ENCODE measurements around the gene KRT7.

KRT7 gene

DNA sequence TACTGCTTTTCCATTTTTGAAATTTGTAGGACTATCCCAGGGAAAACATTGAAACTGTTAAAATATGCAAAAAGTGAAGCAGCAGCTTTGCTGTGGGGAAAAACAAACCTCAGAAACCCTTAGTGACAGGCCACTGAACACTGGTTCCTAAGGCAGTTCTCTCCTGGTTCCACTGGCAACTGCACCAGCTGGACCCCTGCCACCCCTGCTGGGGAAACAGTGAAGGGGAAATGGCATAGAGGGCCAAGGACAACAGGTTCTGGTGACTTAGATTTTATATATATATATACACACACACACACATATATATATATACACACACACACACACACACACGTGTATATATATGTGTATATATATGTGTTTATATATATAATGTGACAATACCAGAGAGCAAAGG, 16.2 kb upstream of the KRT7 start:
- no peaks in the 10 kb centered on the region for H3K27me3 ChIP-seq (ENCODE audit: insufficient read depth, low read length)
- no peak overlapping the region for H3K4me3 ChIP-seq (ENCODE audit: low read length)
- no peak overlapping the region for H3K9ac ChIP-seq (ENCODE audit: low read depth, low read length)
- H3K36me3 ChIP-seq (ENCODE audit: insufficient read depth, low read depth, low read length), result no peaks in the 10 kb centered on the region
- no peaks in the 10 kb centered on the region for H3K9me3 ChIP-seq (ENCODE audit: insufficient read depth, low read depth, low read length)
- no peaks in the 10 kb centered on the region for H3K4me1 ChIP-seq (ENCODE audit: insufficient read depth, low read length)
- no peak overlapping the region for H3K27ac ChIP-seq (ENCODE audit: low read length)

GRCh38 chr12:52217223-52217622, 15.8 kb upstream of the KRT7 start:
- Histone ChIP-seq H3K9ac (ENCODE audit: low read depth, low read length) (no peak overlapping the region), H3K36me3 (ENCODE audit: insufficient read depth, low read depth, low read length) (no peaks in the 10 kb centered on the region), H3K9me3 (ENCODE audit: insufficient read depth, low read depth, low read length) (no peaks in the 10 kb centered on the region), H3K4me1 (ENCODE audit: insufficient read depth, low read length) (no peaks in the 10 kb centered on the region), H3K4me3 (ENCODE audit: low read length) (no peak overlapping the region), H3K27ac (ENCODE audit: low read length) (no peak overlapping the region), H3K27me3 (ENCODE audit: insufficient read depth, low read length) (no peaks in the 10 kb centered on the region)

- Histone ChIP-seq H3K27ac (ENCODE audit: low read length) (no peak overlapping the region), H3K4me1 (ENCODE audit: insufficient read depth, low read length) (no peaks in the 10 kb centered on the region), H3K36me3 (ENCODE audit: insufficient read depth, low read depth, low read length) (no peaks in the 10 kb centered on the region), H3K27me3 (ENCODE audit: insufficient read depth, low read length) (no peaks in the 10 kb centered on the region), H3K9ac (ENCODE audit: low read depth, low read length) (no peak overlapping the region), H3K9me3 (ENCODE audit: insufficient read depth, low read depth, low read length) (no peaks in the 10 kb centered on the region), H3K4me3 (ENCODE audit: low read length) (no peak overlapping the region)
Measured at GRCh38 chr12:52218001-52218400, 15.0 kb upstream of the KRT7 start.

DNA sequence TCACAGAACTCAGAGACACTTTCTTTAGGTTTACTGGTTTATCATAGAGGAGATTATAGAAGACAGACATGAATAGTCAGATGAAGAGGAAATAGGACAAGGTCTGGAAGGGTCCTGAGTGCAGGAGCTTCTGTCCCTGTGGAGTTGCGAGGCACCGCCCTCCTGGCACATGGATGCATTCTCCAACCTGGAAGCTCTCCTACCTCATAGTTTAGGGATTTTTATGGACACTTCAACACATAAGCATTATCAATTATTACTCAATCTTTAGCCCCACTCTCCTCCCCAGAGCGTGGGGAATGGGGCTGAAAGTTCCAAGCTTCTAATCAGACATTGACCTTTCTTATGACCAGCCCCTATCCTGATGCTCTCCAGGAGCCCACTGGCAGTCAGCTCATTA, 12.6 kb upstream of the KRT7 start:
- Histone ChIP-seq H3K36me3 (ENCODE audit: insufficient read depth, low read depth, low read length) (no peaks in the 10 kb centered on the region), H3K27me3 (ENCODE audit: insufficient read depth, low read length) (no peaks in the 10 kb centered on the region), H3K4me1 (ENCODE audit: insufficient read depth, low read length) (no peaks in the 10 kb centered on the region), H3K4me3 (ENCODE audit: low read length) (no peak overlapping the region), H3K9me3 (ENCODE audit: insufficient read depth, low read depth, low read length) (no peaks in the 10 kb centered on the region), H3K27ac (ENCODE audit: low read length) (no peak overlapping the region), H3K9ac (ENCODE audit: low read depth, low read length) (no peak overlapping the region)

DNA sequence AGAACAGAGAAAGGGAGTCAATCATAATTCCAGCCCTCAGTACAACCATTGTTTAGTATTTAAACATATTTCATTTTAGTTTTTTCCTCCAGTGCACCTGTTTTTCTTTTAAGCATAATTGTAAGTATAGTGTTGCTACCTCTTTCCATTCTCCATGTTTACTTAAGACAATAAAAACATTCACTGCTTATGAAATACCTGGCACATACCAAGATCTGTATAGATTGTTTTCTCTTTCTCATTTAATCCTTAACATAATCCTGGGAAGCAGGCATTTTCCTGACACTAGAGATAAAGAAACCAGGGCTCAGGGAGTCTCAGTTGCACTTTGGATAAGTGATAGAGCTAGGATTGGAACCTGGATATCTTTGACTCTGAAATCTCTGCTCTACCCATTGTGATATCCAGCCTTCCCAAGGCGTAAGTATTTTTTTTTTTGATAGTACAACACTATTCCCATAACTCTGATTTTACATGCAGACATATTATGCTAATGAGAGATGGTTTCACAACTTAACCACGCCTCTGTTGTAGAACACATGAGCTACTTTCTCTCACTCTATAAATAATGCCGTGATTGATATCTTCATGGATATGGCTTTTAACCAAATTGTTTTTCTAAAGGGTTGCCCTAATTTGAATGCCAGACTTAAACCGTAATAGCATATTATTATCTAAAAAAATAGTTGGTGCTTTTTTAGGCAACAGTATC, 11.8 kb upstream of the KRT7 start:
- Histone ChIP-seq H3K27ac (ENCODE audit: low read length) (no peak overlapping the region), H3K9ac (ENCODE audit: low read depth, low read length) (no peak overlapping the region), H3K9me3 (ENCODE audit: insufficient read depth, low read depth, low read length) (no peaks in the 10 kb centered on the region), H3K36me3 (ENCODE audit: insufficient read depth, low read depth, low read length) (no peaks in the 10 kb centered on the region), H3K4me3 (ENCODE audit: low read length) (no peak overlapping the region), H3K4me1 (ENCODE audit: insufficient read depth, low read length) (no peaks in the 10 kb centered on the region), H3K27me3 (ENCODE audit: insufficient read depth, low read length) (no peaks in the 10 kb centered on the region)

GRCh38 chr12:52221912-52222457, 11.1 kb upstream of the KRT7 start:
- Histone ChIP-seq H3K4me1 (ENCODE audit: insufficient read depth, low read length) (no peaks in the 10 kb centered on the region), H3K27ac (ENCODE audit: low read length) (no peak overlapping the region), H3K36me3 (ENCODE audit: insufficient read depth, low read depth, low read length) (no peaks in the 10 kb centered on the region), H3K27me3 (ENCODE audit: insufficient read depth, low read length) (no peaks in the 10 kb centered on the region), H3K9me3 (ENCODE audit: insufficient read depth, low read depth, low read length) (no peaks in the 10 kb centered on the region), H3K4me3 (ENCODE audit: low read length) (no peak overlapping the region), H3K9ac (ENCODE audit: low read depth, low read length) (no peak overlapping the region)

DNA sequence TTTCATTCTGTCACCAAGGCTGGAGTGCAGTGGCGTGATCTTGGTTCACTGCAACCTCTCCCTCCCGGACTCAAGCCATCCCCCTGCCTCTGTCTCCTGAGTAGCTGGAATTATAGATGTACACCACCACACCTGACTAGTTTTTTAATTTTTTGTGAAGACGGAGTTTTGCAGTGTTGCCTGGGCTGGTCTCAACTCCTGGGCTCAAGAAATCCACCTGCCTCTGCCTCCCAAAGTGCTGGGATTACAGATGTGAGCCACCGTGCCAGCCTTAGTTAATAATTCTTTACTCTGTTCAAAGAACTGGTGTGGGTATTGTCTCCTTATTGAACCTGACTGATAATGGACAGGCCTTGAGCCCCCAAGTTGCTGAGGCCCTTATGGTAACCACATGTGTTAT, 10.4 kb upstream of the KRT7 start:
- H3K27me3 ChIP-seq (ENCODE audit: insufficient read depth, low read length), result no peaks in the 10 kb centered on the region
- no peaks in the 10 kb centered on the region for H3K9me3 ChIP-seq (ENCODE audit: insufficient read depth, low read depth, low read length)
- no peaks in the 10 kb centered on the region for H3K4me1 ChIP-seq (ENCODE audit: insufficient read depth, low read length)
- no peak overlapping the region for H3K27ac ChIP-seq (ENCODE audit: low read length)
- H3K9ac ChIP-seq (ENCODE audit: low read depth, low read length), result no peak overlapping the region
- H3K36me3 ChIP-seq (ENCODE audit: insufficient read depth, low read depth, low read length), result no peaks in the 10 kb centered on the region
- no peak overlapping the region for H3K4me3 ChIP-seq (ENCODE audit: low read length)

GRCh38 chr12:52223406-52224039, 9.5 kb upstream of the KRT7 start:
- H3K9ac ChIP-seq (ENCODE audit: low read depth, low read length), result no peak overlapping the region
- H3K4me3 ChIP-seq (ENCODE audit: low read length), result no peak overlapping the region
- H3K36me3 ChIP-seq (ENCODE audit: insufficient read depth, low read depth, low read length), result no peaks in the 10 kb centered on the region
- H3K9me3 ChIP-seq (ENCODE audit: insufficient read depth, low read depth, low read length), result no peaks in the 10 kb centered on the region
- no peaks in the 10 kb centered on the region for H3K4me1 ChIP-seq (ENCODE audit: insufficient read depth, low read length)
- H3K27ac ChIP-seq (ENCODE audit: low read length), result no peak overlapping the region
- no peaks in the 10 kb centered on the region for H3K27me3 ChIP-seq (ENCODE audit: insufficient read depth, low read length)

DNA sequence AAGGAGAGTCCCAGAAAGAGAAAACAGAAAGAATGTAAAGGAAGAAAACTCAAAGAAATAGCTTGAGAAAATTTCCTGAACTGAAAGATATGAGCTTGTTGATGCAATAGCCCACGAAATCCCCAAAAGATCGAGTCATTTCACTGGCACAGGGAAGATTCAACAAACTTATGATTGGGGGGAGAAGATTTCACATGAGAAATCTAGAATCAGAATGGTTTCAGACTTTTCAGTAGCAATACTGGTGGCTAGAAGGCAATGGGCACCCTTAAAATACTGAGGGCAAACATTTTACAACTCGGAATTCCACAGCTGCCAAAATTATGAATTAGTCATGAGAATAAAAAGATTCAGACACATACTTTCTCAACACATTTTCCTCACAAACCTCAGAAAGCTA, 8.9 kb upstream of the KRT7 start:
- Histone ChIP-seq H3K27ac (ENCODE audit: low read length) (no peak overlapping the region), H3K9me3 (ENCODE audit: insufficient read depth, low read depth, low read length) (no peaks in the 10 kb centered on the region), H3K9ac (ENCODE audit: low read depth, low read length) (no peak overlapping the region), H3K4me1 (ENCODE audit: insufficient read depth, low read length) (no peaks in the 10 kb centered on the region), H3K27me3 (ENCODE audit: insufficient read depth, low read length) (no peaks in the 10 kb centered on the region), H3K4me3 (ENCODE audit: low read length) (no peak overlapping the region), H3K36me3 (ENCODE audit: insufficient read depth, low read depth, low read length) (no peaks in the 10 kb centered on the region)

GRCh38 chr12:52225752-52226151, 7.3 kb upstream of the KRT7 start:
- Histone ChIP-seq H3K27ac (ENCODE audit: low read length) (no peak overlapping the region), H3K9me3 (ENCODE audit: insufficient read depth, low read depth, low read length) (no peaks in the 10 kb centered on the region), H3K27me3 (ENCODE audit: insufficient read depth, low read length) (peaks cover 14% of the 10 kb centered on the region), H3K9ac (ENCODE audit: low read depth, low read length) (no peak overlapping the region), H3K36me3 (ENCODE audit: insufficient read depth, low read depth, low read length) (no peaks in the 10 kb centered on the region), H3K4me3 (ENCODE audit: low read length) (no peak overlapping the region), H3K4me1 (ENCODE audit: insufficient read depth, low read length) (no peaks in the 10 kb centered on the region)

DNA sequence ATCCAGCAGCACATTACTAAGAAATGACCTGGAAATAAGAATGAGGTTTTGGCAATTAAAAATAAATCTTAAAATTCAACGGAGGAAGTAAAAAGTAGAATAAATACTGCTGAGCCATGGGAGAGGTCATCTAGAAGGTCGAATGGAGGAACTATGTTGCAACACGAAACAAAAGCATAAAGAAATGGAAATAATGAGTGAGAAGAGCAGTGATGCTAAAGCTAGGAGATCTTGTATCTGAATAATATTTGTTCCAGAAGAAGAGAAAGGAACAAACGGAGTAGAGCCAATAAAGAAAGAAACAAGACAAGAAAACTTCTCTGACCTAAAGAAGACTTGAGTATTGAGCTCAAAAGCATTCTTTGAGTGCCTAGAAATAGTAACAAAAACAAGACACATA, 6.6 kb upstream of the KRT7 start:
- Histone ChIP-seq H3K4me3 (ENCODE audit: low read length) (no peak overlapping the region), H3K27ac (ENCODE audit: low read length) (no peak overlapping the region), H3K27me3 (ENCODE audit: insufficient read depth, low read length) (peaks cover 21% of the 10 kb centered on the region), H3K4me1 (ENCODE audit: insufficient read depth, low read length) (no peaks in the 10 kb centered on the region), H3K36me3 (ENCODE audit: insufficient read depth, low read depth, low read length) (no peaks in the 10 kb centered on the region), H3K9ac (ENCODE audit: low read depth, low read length) (no peak overlapping the region), H3K9me3 (ENCODE audit: insufficient read depth, low read depth, low read length) (no peaks in the 10 kb centered on the region)

- no peak overlapping the region for H3K9ac ChIP-seq (ENCODE audit: low read depth, low read length)
- no peaks in the 10 kb centered on the region for H3K9me3 ChIP-seq (ENCODE audit: insufficient read depth, low read depth, low read length)
- H3K27ac ChIP-seq (ENCODE audit: low read length), result no peak overlapping the region
- no peak overlapping the region for H3K4me3 ChIP-seq (ENCODE audit: low read length)
- H3K4me1 ChIP-seq (ENCODE audit: insufficient read depth, low read length), result peaks cover 3% of the 10 kb centered on the region; the same call in 1 of the 2 replicates
- H3K27me3 ChIP-seq (ENCODE audit: insufficient read depth, low read length), result peaks cover 33% of the 10 kb centered on the region
- no peaks in the 10 kb centered on the region for H3K36me3 ChIP-seq (ENCODE audit: insufficient read depth, low read depth, low read length)
Measured at GRCh38 chr12:52227606-52228166, 5.4 kb upstream of the KRT7 start.
